B cell (primary cell): ENCODE results near the gene EIF4G2. TPM values are rescaled to one million over a fixed set of nuclear protein-coding genes. Genes with fewer than 3 reads are reported as not detected.

ENCODE experiments used
- ATAC-seq: fragments of 200-7000 bp; cut with Tn5 transposase; one replicate; pipeline ENCODE4 v1.10.0; 2021; ENCODE audit warnings: low read depth, mild to moderate bottlenecking, moderate number of reproducible peaks, moderate library complexity
- CTCF ChIA-PET: fragments of 350-600 bp; sonication (Branson Sonifier 250); formaldehyde crosslinking; loops from one replicate; lab custom pipeline; 2021; ENCODE audit warnings: antibody characterized with exemption, inconsistent platforms; lab: Charles Lee
- POLR2A ChIA-PET: fragments of 350-600 bp; sonication (Branson Sonifier 250); formaldehyde crosslinking; loops from one replicate; lab custom pipeline; 2021; ENCODE audit warnings: antibody characterized with exemption; lab: Charles Lee
- DNase-seq: peaks from one replicate; pipeline ENCODE4 v3.0.0; 2013
- H2AFZ ChIP-seq: 2 replicates; pipeline ENCODE4 v1.6.1; 2012; ENCODE audit warnings: mild to moderate bottlenecking, low read depth, low read length; ENCODE audit not compliant: insufficient read depth, poor library complexity, severe bottlenecking
- H3K27ac ChIP-seq, 2 donors: 1 replicate in 1 of 2; 2 replicates in 1 of 2; pipeline ENCODE4 v1.5.1; 2012 to 2013; ENCODE audit warnings: low read length in 2 of 2, mild to moderate bottlenecking in 2 of 2, moderate library complexity in 1 of 2
- H3K27me3 ChIP-seq, 4 experiments: fragments of 200-600 bp in 1 of 4; sonication (generic) in 1 of 4; replicated peaks in 1 of 4; 1 replicate in 2 of 4; 2 replicates in 2 of 4; pipeline versions ENCODE4 v1.6.1 to v1.7.0; 2013 to 2016; ENCODE audit warnings: low read length in 3 of 4, mild to moderate bottlenecking in 2 of 4, mixed read lengths in 1 of 4, moderate library complexity in 1 of 4; ENCODE audit not compliant: insufficient read depth in 4 of 4, control insufficient read depth in 3 of 4; ENCODE audit errors: control extremely low read depth in 1 of 4
- H3K36me3 ChIP-seq, 2 experiments: replicated peaks in 1 of 2; 1 replicate in 1 of 2; 2 replicates in 1 of 2; pipeline versions ENCODE4 v1.6.1 to v1.7.1; 2013; ENCODE audit warnings: low read length in 1 of 2; ENCODE audit not compliant: insufficient read depth in 2 of 2, control insufficient read depth in 1 of 2; ENCODE audit errors: control extremely low read depth in 1 of 2, extremely low read depth in 1 of 2
- H3K4me1 ChIP-seq, 2 donors: fragments of 200-600 bp in 1 of 2; sonication (generic) in 1 of 2; 1 replicate in 1 of 2; 2 replicates in 1 of 2; pipeline versions ENCODE4 v1.5.1 to v1.6.1; 2013 to 2017; ENCODE audit warnings: low read length in 2 of 2; ENCODE audit not compliant: control insufficient read depth in 2 of 2, insufficient read depth in 2 of 2
- H3K4me2 ChIP-seq: replicated peaks from 2 replicates; pipeline ENCODE3; 2012; ENCODE audit warnings: mild to moderate bottlenecking, low read depth, low read length; ENCODE audit not compliant: poor library complexity, severe bottlenecking
- H3K4me3 ChIP-seq, 5 experiments: fragments of 200-600 bp in 1 of 5; sonication (generic) in 1 of 5; 1 replicate in 3 of 5; 2 replicates in 2 of 5; pipeline versions ENCODE4 v1.5.1 to v1.7.0; 2011 to 2016; ENCODE audit warnings: low read length in 4 of 5, mild to moderate bottlenecking in 4 of 5, low read depth in 2 of 5, control low read depth in 1 of 5, moderate library complexity in 1 of 5; ENCODE audit not compliant: insufficient read depth in 1 of 5; ENCODE audit errors: control extremely low read depth in 1 of 5, extremely low read depth in 1 of 5
- H3K79me2 ChIP-seq: fragments of 200-600 bp; sonication (generic); one replicate; pipeline ENCODE4 v1.6.0; 2016; ENCODE audit warnings: low read length; ENCODE audit not compliant: control insufficient read depth, insufficient read depth
- H3K9ac ChIP-seq: fragments of 200-600 bp; sonication (generic); 2 replicates; pipeline ENCODE4 v1.6.1; 2017; ENCODE audit warnings: mild to moderate bottlenecking, low read length, moderate library complexity
- H3K9me3 ChIP-seq, 3 donors: one replicate each; pipeline versions ENCODE4 v1.6.1 to v1.7.1; 2013; ENCODE audit warnings: low read length in 2 of 3; ENCODE audit not compliant: control insufficient read depth in 2 of 3, insufficient read depth in 1 of 3; ENCODE audit errors: control extremely low read depth in 1 of 3
- H4K20me1 ChIP-seq: 2 replicates; pipeline ENCODE4 v1.6.0; 2012; ENCODE audit warnings: mild to moderate bottlenecking, low read length; ENCODE audit not compliant: insufficient read depth, control insufficient read depth, poor library complexity, severe bottlenecking
- H3K27ac Mint-ChIP-seq: one replicate; pipeline ENCODE4 v1.8.0; 2021; ENCODE audit warnings: mixed read lengths
- H3K27me3 Mint-ChIP-seq: one replicate; pipeline ENCODE4 v1.8.0; 2021; ENCODE audit warnings: mixed read lengths
- H3K4me1 Mint-ChIP-seq: one replicate; pipeline ENCODE4 v1.8.0; 2021; ENCODE audit warnings: mixed read lengths
- H3K4me3 Mint-ChIP-seq: one replicate; pipeline ENCODE4 v1.8.0; 2021; ENCODE audit warnings: mixed read lengths
- H3K9me3 Mint-ChIP-seq: one replicate; pipeline ENCODE4 v1.8.0; 2022; ENCODE audit warnings: mixed read lengths; ENCODE audit not compliant: insufficient read depth
- CTCF ChIP-seq: fragments of 200-600 bp; IDR thresholded peaks from one replicate; pipeline ENCODE4 v1.8.0; 2022; ENCODE audit warnings: antibody characterized with exemption, mild to moderate bottlenecking
- EZH2 ChIP-seq: IDR thresholded peaks from 2 replicates; pipeline ENCODE4 v1.6.1; 2012; ENCODE audit warnings: borderline replicate concordance, low read depth, mild to moderate bottlenecking, moderate library complexity, low read length; ENCODE audit not compliant: insufficient read depth, poor library complexity, severe bottlenecking
- WGBS: methylation state at CpG from one replicate; pipeline ENCODE4 v1.1.5; 2013; ENCODE audit warnings: missing lambda C conversion rate; ENCODE audit not compliant: insufficient coverage; 5-methylcytosine and 5-hydroxymethylcytosine counted together
- intact Hi-C: fragments of 100-400 bp; cut with micrococcal nuclease; formaldehyde crosslinking; loops from one replicate; pipeline ENCODE4 v1.10.0; 2022
- polyA plus RNA-seq: library from polyadenylated mRNA; depleted of rRNA; stranded (reverse); fragments of >200 nt; gene quantifications from 2 replicates; pipeline ENCODE4 v1.2.3, GENCODE V29; 2012
- total RNA-seq, 2 donors: library from RNA; stranded (reverse); fragments of 120-200 nt in 1 of 2; gene quantifications; 1 replicate in 1 of 2; 2 replicates in 1 of 2; pipeline versions ENCODE4 v1.2.3 to v1.2.4, GENCODE V29; 2013 to 2022

EIF4G2 gene
- total and polyA plus RNA-seq, 2 donors (not counting 1 experiment from before 2014, with no cell fraction given): 275 to 592 TPM

GRCh38 chr11:10807493-10808234 lies 1.1 kb downstream of the EIF4G2 start:
- no peak for TF ChIP-seq CTCF
- H3K4me1 Mint-ChIP-seq: peaks cover 43% of the 10 kb centered on the region
- Histone ChIP-seq H2AFZ (peak overlapping the region; percentile 99), H3K4me3 (peak overlapping the region; percentile 89 to 97 (median 94)), H3K27ac (peak overlapping the region; percentile 92 to 96), H3K4me1 (peaks cover 24 to 26% of the 10 kb centered on the region in 2 donors), H3K9ac (peak overlapping the region; percentile 98), H3K27me3 (no peaks in the 10 kb centered on the region), H4K20me1 (peaks cover 29% of the 10 kb centered on the region), H3K9me3 (no peaks in the 10 kb centered on the region), H3K36me3 (peaks cover 9 to 45% of the 10 kb centered on the region in 2 experiments), H3K4me2 (peak overlapping the region; percentile 94), H3K79me2 (peaks cover 50% of the 10 kb centered on the region)
- WGBS: 0% methylated on average over 39 of the region's 39 CpGs
- ChIA-PET POLR2A (interaction anchor here (0.8 to 3.7 kb wide), 8 partner anchors 9 to 1347 kb away, joined by 4 to 147 read pairs (median 8); partner anchors contain the start of genes CTR9, ZBED5 and ZNF143), CTCF (interaction anchor here (2.3 to 2.5 kb wide), 2 partner anchors 15 to 126 kb away, joined by 8 to 11 read pairs; no protein-coding TSS in a partner anchor)
- H3K27me3 Mint-ChIP-seq: no peaks in the 10 kb centered on the region
- ATAC-seq: peak; percentile 2
- DNase-seq: no peak
- intact Hi-C loops: loop anchor here (1.0 to 5.0 kb wide), 7 partner anchors 15 to 1347 kb away; partner anchors contain the start of genes CTR9, RNF141, USP47 and ZBED5
- peak overlapping the region; percentile 99 for H3K27ac Mint-ChIP-seq
- H3K4me3 Mint-ChIP-seq: peak overlapping the region; percentile 99
- no peaks in the 10 kb centered on the region for H3K9me3 Mint-ChIP-seq

- intact Hi-C loops: loop anchor here (5.0 kb wide), 2 partner anchors 126 to 1036 kb away; partner anchors contain the start of gene USP47
- peaks cover 32% of the 10 kb centered on the region for H4K20me1 ChIP-seq
- no CpG with 5 or more reads among the region's 4 CpGs for WGBS
- no peaks in the 10 kb centered on the region for H3K9me3 ChIP-seq
- H3K4me3 Mint-ChIP-seq: peak overlapping the region; percentile 99
- POLR2A ChIA-PET: interaction anchor here (1.2 kb wide), 1 partner anchor 14 kb away, joined by 3 read pairs; no protein-coding TSS in a partner anchor
- peaks cover 45% of the 10 kb centered on the region for H3K4me1 Mint-ChIP-seq
- H3K9me3 Mint-ChIP-seq: no peaks in the 10 kb centered on the region
- no peak overlapping the region for H3K27ac ChIP-seq
- peak overlapping the region; percentile 94 for H3K4me2 ChIP-seq
- peaks cover 24 to 26% of the 10 kb centered on the region in 2 donors for H3K4me1 ChIP-seq
- TF ChIP-seq EZH2 (no peak), CTCF (no peak)
- no peak for DNase-seq
- ATAC-seq: no peak
- no peak overlapping the region for H3K4me3 ChIP-seq
- peaks cover 15 to 59% of the 10 kb centered on the region in 2 experiments for H3K36me3 ChIP-seq
- CTCF ChIA-PET: interaction anchor here (2.3 kb wide), 1 partner anchor 14 kb away, joined by 11 read pairs; no protein-coding TSS in a partner anchor
- no peaks in the 10 kb centered on the region for H3K27me3 ChIP-seq
- no peaks in the 10 kb centered on the region for H3K27me3 Mint-ChIP-seq
- peaks cover 55% of the 10 kb centered on the region for H3K79me2 ChIP-seq
- H2AFZ ChIP-seq: no peak overlapping the region
- peak overlapping the region; percentile 99 for H3K27ac Mint-ChIP-seq
- peak overlapping the region; percentile 2 for H3K9ac ChIP-seq
These were observed 2.5 kb downstream of the EIF4G2 start for GRCh38 chr11:10806206-10806605.
